HUES6 (cell line): ENCODE measurements around the gene EFNA5.

Experiments used
- H3K27ac ChIP-seq: 2 replicates; pipeline ENCODE4 v1.7.0; 2013; ENCODE audit warnings: low read depth, mild to moderate bottlenecking, low read length, inconsistent platforms
- H3K27me3 ChIP-seq: 2 replicates; pipeline ENCODE4 v1.6.1; 2013; ENCODE audit warnings: low read length; ENCODE audit not compliant: control insufficient read depth, insufficient read depth
- H3K36me3 ChIP-seq: 2 replicates; pipeline ENCODE4 v1.6.1; 2013; ENCODE audit warnings: low read length; ENCODE audit not compliant: control insufficient read depth, insufficient read depth
- H3K4me1 ChIP-seq: 2 replicates; pipeline ENCODE4 v1.6.1; 2013; ENCODE audit warnings: low read length; ENCODE audit not compliant: control insufficient read depth, insufficient read depth
- H3K4me3 ChIP-seq: 2 replicates; pipeline ENCODE4 v1.5.1; 2013; ENCODE audit warnings: low read depth, low read length
- H3K9ac ChIP-seq: one replicate; pipeline ENCODE4 v1.6.1; 2013; ENCODE audit warnings: mild to moderate bottlenecking, low read length
- H3K9me3 ChIP-seq: 2 replicates; pipeline ENCODE4 v1.6.1; 2013; ENCODE audit warnings: low read depth, low read length; ENCODE audit not compliant: control insufficient read depth, insufficient read depth

EFNA5 gene

GRCh38 chr5:107391787-107392186, 278.9 kb downstream of the EFNA5 start:
- H3K9ac ChIP-seq = no peak overlapping the region
- no peaks in the 10 kb centered on the region for H3K27me3 ChIP-seq
- H3K4me1 ChIP-seq = peaks cover 39% of the 10 kb centered on the region
- no peaks in the 10 kb centered on the region for H3K36me3 ChIP-seq
- no peak overlapping the region for H3K4me3 ChIP-seq
- H3K9me3 ChIP-seq = no peaks in the 10 kb centered on the region
- H3K27ac ChIP-seq = no peak overlapping the region

DNA sequence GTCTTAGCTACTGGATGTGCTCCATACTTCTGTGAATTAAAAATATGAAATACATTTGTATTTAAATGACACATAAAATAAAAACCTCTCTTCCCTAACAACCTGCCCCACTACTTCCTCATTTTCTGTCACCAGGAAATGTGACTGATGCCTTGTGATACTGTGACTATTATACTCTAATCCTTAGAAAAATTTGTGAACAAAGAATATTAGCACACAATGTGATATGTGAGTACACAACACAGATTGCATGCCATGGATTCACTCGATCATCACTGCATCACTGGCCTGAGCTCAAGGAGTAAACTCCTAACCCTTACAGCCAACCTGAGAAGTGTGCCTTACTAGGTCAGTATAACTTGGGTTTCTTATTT, 281.0 kb downstream of the EFNA5 start:
- Histone ChIP-seq H3K36me3 (no peaks in the 10 kb centered on the region), H3K27me3 (no peaks in the 10 kb centered on the region), H3K4me3 (no peak overlapping the region), H3K27ac (no peak overlapping the region), H3K9ac (no peak overlapping the region), H3K9me3 (no peaks in the 10 kb centered on the region), H3K4me1 (peaks cover 26% of the 10 kb centered on the region)

GRCh38 chr5:107389130-107389774, 281.5 kb downstream of the EFNA5 start:
- no peak overlapping the region for H3K9ac ChIP-seq
- H3K4me1 ChIP-seq = peaks cover 21% of the 10 kb centered on the region
- H3K9me3 ChIP-seq = no peaks in the 10 kb centered on the region
- no peak overlapping the region for H3K27ac ChIP-seq
- no peaks in the 10 kb centered on the region for H3K36me3 ChIP-seq
- no peaks in the 10 kb centered on the region for H3K27me3 ChIP-seq
- no peak overlapping the region for H3K4me3 ChIP-seq

GRCh38 chr5:107388141-107388861, 282.4 kb downstream of the EFNA5 start:
- H3K27ac ChIP-seq = no peak overlapping the region
- no peaks in the 10 kb centered on the region for H3K27me3 ChIP-seq
- H3K4me1 ChIP-seq = peaks cover 19% of the 10 kb centered on the region
- H3K9ac ChIP-seq = no peak overlapping the region
- H3K4me3 ChIP-seq = no peak overlapping the region
- no peaks in the 10 kb centered on the region for H3K9me3 ChIP-seq
- H3K36me3 ChIP-seq = no peaks in the 10 kb centered on the region

DNA sequence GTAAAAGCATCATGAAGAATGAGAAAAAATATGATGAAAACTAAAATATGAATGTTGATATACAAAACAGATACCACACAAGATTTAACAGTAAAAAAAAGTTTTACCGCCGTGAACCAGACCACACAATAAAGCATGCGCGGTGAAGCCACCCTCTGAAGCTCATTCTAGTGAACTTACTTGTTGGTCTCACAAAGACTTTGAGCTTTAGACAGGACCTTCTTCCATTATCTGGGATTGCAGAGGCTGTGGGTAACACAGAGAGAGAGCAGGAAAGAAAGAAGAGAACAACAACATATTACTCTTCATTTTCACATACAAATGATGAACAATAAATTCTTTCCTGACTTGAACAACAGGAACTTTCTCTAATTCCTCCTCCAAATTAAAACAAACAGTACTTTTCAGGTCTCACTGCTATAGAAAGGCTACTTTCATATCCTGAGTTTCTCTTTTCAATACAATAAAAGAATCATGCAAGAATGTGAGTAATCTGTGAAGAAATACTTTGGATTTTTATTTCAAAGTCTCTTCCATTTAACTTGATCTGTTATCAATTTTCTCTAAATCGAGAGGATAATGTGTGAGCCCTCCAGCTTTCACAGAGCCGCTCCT, 283.1 kb downstream of the EFNA5 start:
- H3K4me1 ChIP-seq = peaks cover 19% of the 10 kb centered on the region
- no peak overlapping the region for H3K9ac ChIP-seq
- no peak overlapping the region for H3K4me3 ChIP-seq
- no peak overlapping the region for H3K27ac ChIP-seq
- H3K9me3 ChIP-seq = no peaks in the 10 kb centered on the region
- H3K27me3 ChIP-seq = no peaks in the 10 kb centered on the region
- H3K36me3 ChIP-seq = no peaks in the 10 kb centered on the region

GRCh38 chr5:107385708-107386107, 285.0 kb downstream of the EFNA5 start:
- Histone ChIP-seq H3K36me3 (no peaks in the 10 kb centered on the region), H3K4me1 (peaks cover 19% of the 10 kb centered on the region), H3K27ac (no peak overlapping the region), H3K9ac (no peak overlapping the region), H3K9me3 (no peaks in the 10 kb centered on the region), H3K27me3 (no peaks in the 10 kb centered on the region), H3K4me3 (no peak overlapping the region)

DNA sequence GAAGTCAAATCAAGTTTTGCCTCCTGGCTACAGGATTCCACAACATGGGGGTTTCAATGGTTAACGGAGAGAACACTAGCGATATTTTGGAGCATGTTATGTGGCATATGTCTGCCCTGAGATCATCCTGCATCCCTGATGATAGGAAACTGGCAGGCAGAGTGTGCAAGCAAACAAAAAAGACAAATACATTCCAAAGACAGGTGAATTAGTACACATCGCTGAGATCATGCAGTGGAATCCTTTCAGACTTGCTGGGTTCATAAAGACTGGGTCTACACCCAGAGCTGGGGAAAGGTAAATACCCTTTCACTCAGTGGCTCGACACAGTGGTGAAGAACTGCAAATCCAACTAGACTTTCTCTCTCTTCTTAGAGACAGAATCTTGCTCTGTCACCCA, 286.5 kb downstream of the EFNA5 start:
- no peak overlapping the region for H3K27ac ChIP-seq
- no peaks in the 10 kb centered on the region for H3K9me3 ChIP-seq
- H3K4me1 ChIP-seq = peaks cover 25% of the 10 kb centered on the region
- no peaks in the 10 kb centered on the region for H3K27me3 ChIP-seq
- H3K4me3 ChIP-seq = no peak overlapping the region
- no peaks in the 10 kb centered on the region for H3K36me3 ChIP-seq
- H3K9ac ChIP-seq = no peak overlapping the region

DNA sequence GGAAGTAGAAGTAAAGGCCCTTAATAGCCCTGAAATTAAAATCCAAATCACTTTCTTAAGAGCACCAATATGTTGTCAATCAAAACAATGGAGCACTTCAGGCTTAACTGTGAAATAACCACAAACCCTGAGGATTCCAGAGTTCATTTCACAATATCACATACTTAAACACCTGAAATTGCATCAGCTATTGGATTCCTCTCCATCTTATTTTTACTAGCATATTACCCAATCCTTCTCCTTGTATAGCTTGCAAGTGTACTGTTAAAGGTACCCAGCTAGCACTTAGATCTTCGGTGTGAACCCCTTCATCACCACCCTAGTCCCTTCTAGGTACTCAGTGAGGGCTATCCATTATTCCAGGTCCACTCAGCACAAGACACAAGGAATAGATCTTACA, 287.3 kb downstream of the EFNA5 start:
- Histone ChIP-seq H3K4me1 (peaks cover 22% of the 10 kb centered on the region), H3K27ac (no peak overlapping the region)

DNA sequence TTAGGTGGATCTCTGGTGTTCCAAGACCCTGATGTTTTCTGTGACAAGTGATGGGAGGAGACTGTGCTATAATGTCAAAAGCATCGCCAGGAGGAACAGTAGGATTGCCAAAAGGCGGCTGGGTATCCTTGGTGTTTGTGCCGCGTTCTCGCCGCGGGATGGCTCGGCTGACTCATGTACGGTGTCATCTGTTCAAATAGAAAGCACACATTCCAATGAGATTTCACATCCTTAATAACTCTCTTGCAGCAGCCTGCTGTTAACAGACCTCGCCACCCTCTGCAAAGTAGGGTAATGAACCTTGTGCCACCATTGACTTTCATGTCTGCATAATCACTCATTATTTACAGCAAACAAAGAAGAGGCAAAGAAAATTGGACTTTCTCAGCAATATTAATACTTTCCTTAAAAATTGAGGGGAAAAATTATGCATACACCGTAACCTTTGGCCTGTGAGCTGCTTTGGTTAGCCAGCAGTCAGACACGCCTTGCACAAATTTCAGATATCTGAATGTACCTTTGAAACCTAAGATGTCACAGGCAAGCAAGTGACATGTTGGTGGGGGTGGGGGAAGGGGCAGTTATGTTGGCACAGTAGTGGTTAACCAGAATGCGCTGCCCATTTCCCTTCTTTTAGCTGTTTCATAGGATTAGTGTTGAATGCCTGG, 289.4 kb downstream of the EFNA5 start:
- H3K9me3 ChIP-seq = no peaks in the 10 kb centered on the region
- no peak overlapping the region for H3K27ac ChIP-seq
- no peak overlapping the region for H3K9ac ChIP-seq
- no peaks in the 10 kb centered on the region for H3K36me3 ChIP-seq
- H3K4me3 ChIP-seq = no peak overlapping the region
- H3K4me1 ChIP-seq = peaks cover 11% of the 10 kb centered on the region
- H3K27me3 ChIP-seq = no peaks in the 10 kb centered on the region

More for the DNA sequence above, 287.3 kb downstream of the EFNA5 start:
- H3K9ac ChIP-seq = no peak overlapping the region
- no peaks in the 10 kb centered on the region for H3K36me3 ChIP-seq
- no peaks in the 10 kb centered on the region for H3K27me3 ChIP-seq
- H3K9me3 ChIP-seq = no peaks in the 10 kb centered on the region
- H3K4me3 ChIP-seq = no peak overlapping the region

GRCh38 chr5:107380654-107381053, 290.1 kb downstream of the EFNA5 start:
- Histone ChIP-seq H3K9ac (no peak overlapping the region), H3K36me3 (no peaks in the 10 kb centered on the region), H3K27ac (no peak overlapping the region), H3K4me1 (peaks cover 11% of the 10 kb centered on the region), H3K4me3 (no peak overlapping the region), H3K27me3 (no peaks in the 10 kb centered on the region), H3K9me3 (no peaks in the 10 kb centered on the region)
